RPMI7951 (cell line): ENCODE data around the gene SLFN11. TPM values are rescaled to one million over a fixed set of nuclear protein-coding genes. Genes with fewer than 3 reads are reported as not detected.
"Not testable (repeated sequence)": the region's sequence is repeated elsewhere in the genome, so short reads cannot be mapped to it uniquely, and the experiment has no call there.

Source experiments
- DNase-seq: peaks from one replicate; pipeline ENCODE4 v3.0.0-alpha.2; 2012; ENCODE audit warnings: low read depth
- total RNA-seq: library from RNA; depleted of rRNA; stranded (reverse); fragments of >200 nt; shearing (Covaris generic); gene quantifications from 2 replicates; pipeline ENCODE4 v1.2.3, GENCODE V29; 2014; rRNA removed

The SLFN11 gene
- total RNA-seq, result 32.7 and 41.2 TPM in 2 replicates

- DNase-seq, result peak; percentile 92
Measured at GRCh38 chr17:35373534-35373983, at the start of gene SLFN11. TSS of gene SLFN11 (minus strand) at chr17:35373621. CDS start at chr17:35363807, 9,814 bp downstream.

- not testable (repeated sequence) for DNase-seq
Measured at GRCh38 chr17:35421069-35421468, 47.6 kb upstream of the SLFN11 start.

- no peak for DNase-seq
Measured at GRCh38 chr17:35416659-35417058, 43.2 kb upstream of the SLFN11 start.

- not testable (repeated sequence) for DNase-seq
Measured at GRCh38 chr17:35414707-35415106, 41.3 kb upstream of the SLFN11 start.

- no peak for DNase-seq
Measured at GRCh38 chr17:35414247-35414646, 40.8 kb upstream of the SLFN11 start.

GRCh38 chr17:35407531-35407930 is 34.1 kb upstream of the SLFN11 start:
- DNase-seq, result no peak

- no peak for DNase-seq
Measured at GRCh38 chr17:35406568-35406967, 33.1 kb upstream of the SLFN11 start.

- DNase-seq, result no peak
Measured at GRCh38 chr17:35404360-35404759, 30.9 kb upstream of the SLFN11 start.

- DNase-seq, result not testable (repeated sequence)
Measured at GRCh38 chr17:35393783-35394182, 20.4 kb upstream of the SLFN11 start.

GRCh38 chr17:35390663-35391062 is 17.2 kb upstream of the SLFN11 start:
- no peak for DNase-seq

GRCh38 chr17:35390156-35390555 is 16.7 kb upstream of the SLFN11 start:
- DNase-seq, result no peak

- no peak for DNase-seq
Measured at GRCh38 chr17:35387496-35387895, 14.1 kb upstream of the SLFN11 start.

- DNase-seq, result no peak
Measured at GRCh38 chr17:35377706-35378105, 4.3 kb upstream of the SLFN11 start.

GRCh38 chr17:35377068-35377467 is 3.6 kb upstream of the SLFN11 start:
- DNase-seq, result no peak

GRCh38 chr17:35376245-35376644 is 2.8 kb upstream of the SLFN11 start:
- peak; percentile 10 for DNase-seq

GRCh38 chr17:35374766-35375344 is 1.4 kb upstream of the SLFN11 start:
- DNase-seq, result no peak

- DNase-seq, result peak; percentile 61
Measured at GRCh38 chr17:35373984-35374765, 754 bp upstream of the SLFN11 start.

GRCh38 chr17:35372846-35373533 is 431 bp downstream of the SLFN11 start:
- peak; percentile 25 for DNase-seq

- no peak for DNase-seq
Measured at GRCh38 chr17:35371934-35372333, 1.5 kb downstream of the SLFN11 start.

- peak; percentile 18 for DNase-seq
Measured at GRCh38 chr17:35368081-35368830, 5.2 kb downstream of the SLFN11 start.

GRCh38 chr17:35361027-35361426 is 12.4 kb downstream of the SLFN11 start:
- DNase-seq, result no peak

GRCh38 chr17:35359398-35359797 is 14.0 kb downstream of the SLFN11 start:
- no peak for DNase-seq
